GM10266 (cell line): ENCODE data around the gene ARMH3.

Source experiments
- DNase-seq: peaks from one replicate; pipeline ENCODE4 v3.0.0; 2012; ENCODE audit errors: extremely low spot score
- TF ChIP-seq, protein P1 (sequence below): IDR thresholded peaks from 2 replicates; pipeline ENCODE4 v1.5.1; 2012; ENCODE audit warnings: mild to moderate bottlenecking, low read depth; ENCODE audit not compliant: control insufficient read depth, insufficient read depth; ENCODE audit errors: missing control alignments

Gene ARMH3

DNA sequence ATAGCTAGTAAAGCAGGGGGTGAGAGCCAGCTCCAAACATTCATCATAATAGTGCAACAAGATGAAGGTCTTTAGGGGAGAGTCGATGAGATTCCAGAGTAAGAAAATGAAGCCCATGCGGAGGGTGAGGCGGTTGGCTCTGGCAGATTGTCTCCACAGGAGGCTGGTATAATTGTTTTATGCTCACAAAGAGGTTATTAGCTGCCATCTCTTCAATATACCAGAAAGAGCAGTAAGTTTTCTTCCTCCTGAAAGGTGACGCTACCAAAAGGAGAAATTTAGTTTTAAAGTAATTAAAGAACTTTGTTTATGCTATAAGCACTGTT is 153.2 kb downstream of the ARMH3 start:
- TF ChIP-seq, protein P1, sequence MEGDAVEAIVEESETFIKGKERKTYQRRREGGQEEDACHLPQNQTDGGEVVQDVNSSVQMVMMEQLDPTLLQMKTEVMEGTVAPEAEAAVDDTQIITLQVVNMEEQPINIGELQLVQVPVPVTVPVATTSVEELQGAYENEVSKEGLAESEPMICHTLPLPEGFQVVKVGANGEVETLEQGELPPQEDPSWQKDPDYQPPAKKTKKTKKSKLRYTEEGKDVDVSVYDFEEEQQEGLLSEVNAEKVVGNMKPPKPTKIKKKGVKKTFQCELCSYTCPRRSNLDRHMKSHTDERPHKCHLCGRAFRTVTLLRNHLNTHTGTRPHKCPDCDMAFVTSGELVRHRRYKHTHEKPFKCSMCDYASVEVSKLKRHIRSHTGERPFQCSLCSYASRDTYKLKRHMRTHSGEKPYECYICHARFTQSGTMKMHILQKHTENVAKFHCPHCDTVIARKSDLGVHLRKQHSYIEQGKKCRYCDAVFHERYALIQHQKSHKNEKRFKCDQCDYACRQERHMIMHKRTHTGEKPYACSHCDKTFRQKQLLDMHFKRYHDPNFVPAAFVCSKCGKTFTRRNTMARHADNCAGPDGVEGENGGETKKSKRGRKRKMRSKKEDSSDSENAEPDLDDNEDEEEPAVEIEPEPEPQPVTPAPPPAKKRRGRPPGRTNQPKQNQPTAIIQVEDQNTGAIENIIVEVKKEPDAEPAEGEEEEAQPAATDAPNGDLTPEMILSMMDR = no peak
- DNase-seq = no peak

DNA sequence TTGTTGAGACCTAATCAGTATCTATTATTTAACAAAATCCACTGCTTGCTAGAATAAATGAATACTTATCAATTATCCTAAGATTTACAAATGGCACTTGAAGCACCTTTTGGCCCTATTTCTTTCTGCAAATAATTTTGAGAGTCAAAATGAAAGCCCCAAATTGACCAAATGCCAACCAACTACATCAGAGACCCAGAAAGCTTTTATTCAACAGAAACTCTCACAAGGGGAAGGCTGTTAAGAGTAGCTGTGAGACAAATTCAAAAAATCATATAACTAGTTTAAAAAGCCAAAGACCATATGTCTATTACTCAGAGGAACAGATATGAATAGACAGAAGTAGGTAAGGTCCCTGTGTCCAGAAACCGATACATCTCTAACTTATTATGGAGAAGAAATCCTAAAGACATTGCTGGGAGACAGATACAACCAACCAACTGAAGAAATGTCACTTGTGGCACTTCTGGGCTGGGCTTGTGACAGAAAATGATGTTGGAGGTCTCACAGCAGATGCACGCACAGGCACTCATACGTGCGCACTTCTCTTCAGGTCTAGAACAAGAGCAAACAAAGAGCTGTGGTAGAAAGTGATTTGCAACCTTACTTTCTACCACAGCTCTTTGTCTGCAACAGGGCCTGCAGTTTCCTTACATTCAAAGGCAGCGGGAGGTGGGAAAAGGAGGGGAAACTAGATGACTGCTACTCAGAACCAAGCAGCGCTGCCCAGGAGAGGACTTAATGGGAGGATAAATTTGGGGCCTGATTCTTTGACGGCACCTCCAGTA is 153.7 kb downstream of the ARMH3 start:
- TF ChIP-seq, protein P1 = no peak
- peak; percentile 25 for DNase-seq

DNA sequence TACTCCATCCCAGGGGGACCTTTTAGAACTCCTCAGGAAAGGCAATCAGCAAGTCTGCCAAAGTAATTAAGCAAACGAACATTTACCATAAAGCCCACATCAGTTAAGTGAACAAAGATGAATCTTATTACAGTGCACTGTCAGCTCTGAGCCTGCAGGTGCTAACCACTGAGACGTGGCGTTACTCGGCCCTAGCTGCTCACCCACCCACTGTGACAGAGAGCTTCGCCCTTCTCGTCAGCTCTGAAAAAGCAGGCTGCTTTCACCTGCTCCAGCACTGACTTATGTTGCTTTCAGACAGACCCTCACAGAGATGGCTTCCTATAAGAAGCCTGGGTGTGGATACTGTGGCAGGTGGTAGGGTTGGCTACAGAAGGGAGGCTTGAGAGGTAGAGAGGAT is 154.6 kb downstream of the ARMH3 start:
- TF ChIP-seq, protein P1 = no peak
- peak; percentile 54 for DNase-seq

DNA sequence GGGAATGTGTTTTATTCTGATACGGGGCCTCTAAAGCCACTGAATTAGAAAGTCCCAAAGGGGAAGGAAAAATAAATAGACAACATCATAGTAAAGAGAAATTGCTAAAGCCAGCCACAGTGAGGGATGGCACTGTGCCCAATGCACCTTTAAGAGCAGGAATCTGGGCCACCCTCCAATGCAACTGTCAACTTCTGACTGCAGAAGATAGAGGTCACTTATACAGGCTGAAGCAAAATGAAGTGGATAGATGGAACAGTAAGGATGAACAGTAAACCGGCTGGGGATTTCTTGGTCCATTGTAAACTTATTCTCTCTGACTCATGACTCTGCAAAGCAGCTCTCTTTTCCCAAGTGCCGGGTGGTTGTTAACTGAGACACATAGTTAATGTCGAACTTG is 158.3 kb downstream of the ARMH3 start:
- no peak for DNase-seq

DNA sequence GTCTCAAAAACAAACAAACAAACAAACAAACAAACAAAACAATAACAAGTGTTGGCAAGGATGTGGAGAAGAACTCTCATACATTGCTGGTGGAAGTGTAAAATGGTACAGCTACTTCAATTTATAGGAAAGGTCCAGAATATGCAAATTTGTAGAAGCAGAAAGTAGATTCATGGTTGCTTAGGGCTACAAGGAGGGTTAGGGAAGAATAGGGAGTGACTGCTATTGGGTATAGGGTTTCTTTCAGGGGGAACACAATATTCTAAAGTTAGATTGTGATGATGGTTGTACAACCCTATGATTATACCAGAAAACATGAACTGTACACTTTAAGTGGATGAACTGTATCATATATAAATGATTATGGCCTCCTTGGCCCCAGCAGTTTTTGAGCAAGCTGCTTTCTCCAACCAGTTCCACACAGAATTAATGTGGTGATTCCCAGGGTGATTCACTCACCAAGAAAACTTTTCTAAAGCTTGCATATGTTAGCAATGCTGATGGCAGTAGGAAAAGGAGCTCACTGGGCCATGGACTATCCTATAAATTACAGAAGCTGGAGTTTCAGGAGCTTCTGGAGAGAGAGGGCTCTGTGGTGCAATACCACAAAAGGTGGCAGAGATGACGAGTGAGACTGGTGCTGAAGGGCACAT is 159.6 kb downstream of the ARMH3 start:
- TF ChIP-seq, protein P1 = no peak

More for the DNA sequence above, 158.3 kb downstream of the ARMH3 start:
- TF ChIP-seq, protein P1 = no peak

DNA sequence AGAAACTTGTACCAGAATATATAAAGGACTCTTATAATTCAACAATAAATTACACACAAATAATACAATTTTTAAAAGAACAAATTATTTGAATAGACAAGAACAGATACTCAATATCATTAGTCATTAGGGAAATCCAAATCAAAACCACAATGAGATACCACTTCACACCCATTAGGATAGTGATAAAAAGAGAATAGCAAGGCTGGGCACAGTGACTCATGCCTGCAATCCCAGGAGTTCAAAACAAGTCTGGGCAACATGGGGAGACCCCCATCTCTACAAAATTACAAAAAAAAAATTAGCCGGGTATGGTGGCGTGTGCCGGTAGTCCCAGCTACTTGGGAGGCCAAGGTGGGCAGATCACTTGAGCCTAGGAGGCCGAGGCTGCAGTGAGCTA is 160.2 kb downstream of the ARMH3 start:
- DNase-seq = no peak
- TF ChIP-seq, protein P1 = no peak

More for the DNA sequence above, 159.6 kb downstream of the ARMH3 start:
- DNase-seq = no peak

DNA sequence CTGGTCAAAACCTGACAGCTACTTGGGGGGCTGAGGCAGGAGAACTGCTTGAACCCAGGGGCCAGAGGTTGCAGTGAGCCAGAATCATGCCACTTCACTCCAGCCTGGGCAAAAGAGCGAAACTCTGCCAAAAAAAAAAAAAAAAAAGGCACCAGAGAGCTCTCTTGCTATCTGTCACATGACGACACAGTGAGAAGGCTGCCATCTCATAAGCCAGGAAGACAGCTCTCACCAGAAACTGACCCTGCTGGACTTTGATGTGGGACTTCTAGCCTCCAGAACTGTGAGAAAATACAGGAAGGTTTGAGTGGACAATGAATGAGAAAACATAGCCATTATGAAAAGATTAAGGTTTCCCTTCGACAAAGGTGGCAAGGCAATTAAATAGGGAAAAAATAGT is 161.2 kb downstream of the ARMH3 start:
- TF ChIP-seq, protein P1 = no peak
- no peak for DNase-seq
